HG03196 (cell line): ENCODE data around the gene DCXR.
"Not testable (repeated sequence)": the region's sequence is repeated elsewhere in the genome, so short reads cannot be mapped to it uniquely, and the experiment has no call there.

Experiments used
- ATAC-seq: cut with Tn5 transposase; IDR thresholded peaks from one replicate; pipeline ENCODE4 v1.9.1; 2021; ENCODE audit not compliant: unreplicated experiment

The DCXR gene

GRCh38 chr17:82039695-82040299 lies 2.3 kb upstream of the DCXR start:
- no peak for ATAC-seq

DNA sequence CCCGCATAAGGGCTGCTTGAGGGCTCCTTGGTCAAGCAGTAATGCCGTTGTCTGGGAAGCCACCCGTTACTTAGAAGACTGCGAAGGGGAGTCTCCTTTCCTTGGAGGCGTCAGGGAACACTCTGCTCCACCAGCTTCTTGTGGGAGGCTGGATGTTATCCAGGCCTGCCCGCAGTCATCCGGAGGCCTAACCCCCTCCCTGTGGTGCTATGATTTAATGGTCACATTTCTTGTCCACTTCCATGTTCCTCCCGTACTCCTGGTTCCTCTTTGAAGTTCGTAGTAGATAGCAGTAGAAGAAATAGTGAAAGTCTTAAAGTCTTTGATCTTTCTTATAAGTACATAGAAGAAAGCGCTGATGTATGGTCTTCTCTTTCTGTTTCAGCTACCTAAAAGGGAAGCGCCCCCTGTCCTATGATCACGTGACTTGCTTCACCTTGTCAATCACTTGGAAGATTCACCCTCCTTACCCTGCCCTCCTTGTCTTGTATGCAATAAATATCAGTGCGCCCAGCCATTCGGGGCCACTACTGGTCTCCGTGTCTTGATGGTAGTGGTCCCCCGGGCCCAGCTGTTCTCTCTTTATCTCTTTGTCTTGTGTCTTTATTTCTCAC lies 1.4 kb upstream of the DCXR start:
- ATAC-seq = not testable (repeated sequence)

- no peak for ATAC-seq
These were observed 345 bp upstream of the DCXR start for GRCh38 chr17:82037889-82038195.

- ATAC-seq = no peak
These were observed 834 bp downstream of the DCXR start for GRCh38 chr17:82036634-82037091.

DNA sequence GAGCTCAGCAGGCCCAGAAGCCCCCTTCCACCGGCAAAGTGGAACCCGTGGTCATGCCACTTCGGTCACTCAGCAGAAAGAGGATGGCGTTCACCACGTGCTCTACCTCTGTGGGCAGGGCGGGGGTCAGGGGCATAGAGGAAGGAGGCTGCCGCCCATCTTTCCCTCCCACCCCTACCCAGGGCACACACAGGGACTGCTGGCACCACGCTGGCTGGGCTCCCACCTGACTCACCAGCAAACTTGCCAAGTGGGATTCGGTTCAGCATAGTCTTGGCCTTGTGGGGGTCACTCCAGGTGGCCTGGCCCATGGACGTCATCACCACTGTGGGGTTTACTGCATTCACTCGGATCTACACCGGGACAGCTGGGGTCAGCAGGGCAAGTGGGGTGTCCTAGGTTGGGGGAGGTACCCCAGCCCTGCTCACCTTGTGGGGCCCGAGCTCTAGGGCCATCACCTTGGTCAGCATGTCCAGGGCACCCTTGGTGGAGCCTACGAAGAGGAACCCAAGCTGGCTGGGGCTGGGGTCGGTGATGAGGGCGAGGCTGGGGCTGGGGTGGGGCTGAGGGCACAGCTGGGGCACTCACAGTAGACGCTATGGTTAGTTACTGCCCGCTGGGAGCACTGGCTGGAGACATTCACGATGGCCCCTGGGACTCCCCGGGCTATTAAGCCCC lies 1.4 kb downstream of the DCXR start:
- no peak for ATAC-seq

- ATAC-seq = no peak
These were observed 2.0 kb downstream of the DCXR start for GRCh38 chr17:82035488-82035887.

GRCh38 chr17:82034371-82035011 lies 3.0 kb downstream of the DCXR start:
- no peak for ATAC-seq

DNA sequence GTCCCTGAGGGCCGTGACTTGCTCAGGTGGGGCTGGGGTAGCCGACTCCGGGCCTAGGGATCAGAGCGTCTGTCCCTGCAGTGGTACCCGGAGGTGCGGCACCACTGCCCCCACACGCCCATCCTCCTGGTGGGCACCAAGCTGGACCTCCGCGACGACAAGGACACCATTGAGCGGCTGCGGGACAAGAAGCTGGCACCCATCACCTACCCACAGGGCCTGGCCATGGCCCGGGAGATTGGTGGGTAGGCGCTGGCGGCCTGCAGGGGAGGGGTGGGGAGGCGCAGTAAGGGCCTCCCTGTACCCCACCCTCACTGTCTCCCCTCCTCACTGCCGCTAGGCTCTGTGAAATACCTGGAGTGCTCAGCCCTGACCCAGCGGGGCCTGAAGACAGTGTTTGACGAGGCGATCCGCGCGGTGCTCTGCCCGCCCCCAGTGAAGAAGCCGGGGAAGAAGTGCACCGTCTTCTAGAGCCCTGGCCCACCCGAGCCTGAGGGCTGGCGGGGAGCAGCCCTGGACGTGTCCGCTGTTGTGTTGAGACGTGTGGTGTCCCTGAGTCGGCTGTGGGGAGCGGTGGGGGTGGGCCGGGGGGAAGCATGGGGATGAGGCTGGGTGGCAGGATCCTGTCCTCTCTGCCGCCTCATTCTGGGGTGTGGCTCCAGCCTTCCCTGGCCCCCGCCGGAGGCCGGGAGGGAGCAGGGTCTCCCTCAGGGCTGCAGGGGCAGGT lies 4.0 kb downstream of the DCXR start:
- no peak for ATAC-seq

DNA sequence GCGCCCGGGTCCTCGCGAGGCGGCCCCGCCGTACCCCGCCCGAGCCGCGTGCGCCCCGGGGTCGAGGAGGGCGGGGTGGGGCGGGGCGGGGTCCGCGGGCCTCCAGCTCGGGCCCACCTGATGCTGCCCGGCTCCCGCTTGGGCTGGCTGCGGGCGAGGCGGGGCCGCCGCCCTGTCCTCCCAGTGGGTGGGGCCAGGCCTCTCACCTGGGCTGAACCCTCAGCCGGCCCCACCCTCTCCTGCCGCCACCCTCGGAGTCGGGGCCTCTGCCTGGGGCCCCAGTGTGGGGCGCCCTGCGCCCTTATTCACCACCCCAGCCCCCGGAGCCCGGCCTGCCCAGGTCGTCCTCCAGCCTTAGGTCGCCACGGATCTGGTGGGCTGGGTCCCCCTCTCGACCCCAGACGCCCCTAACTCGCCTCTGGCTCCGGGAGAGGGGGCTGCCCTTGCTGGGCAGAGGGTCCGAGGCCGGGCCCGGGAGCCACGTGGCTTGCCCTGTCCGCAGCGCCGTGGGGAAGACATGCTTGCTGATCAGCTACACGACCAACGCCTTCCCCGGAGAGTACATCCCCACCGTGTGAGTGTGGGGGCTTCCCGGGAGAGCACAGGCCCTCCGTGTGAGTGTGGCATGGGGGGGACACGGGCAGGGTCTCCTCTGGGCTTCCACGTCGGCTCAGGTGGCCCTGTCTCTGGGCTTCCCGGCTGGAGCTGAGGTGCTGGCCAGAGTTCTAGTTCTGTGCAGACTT lies 5.4 kb downstream of the DCXR start:
- no peak for ATAC-seq

DNA sequence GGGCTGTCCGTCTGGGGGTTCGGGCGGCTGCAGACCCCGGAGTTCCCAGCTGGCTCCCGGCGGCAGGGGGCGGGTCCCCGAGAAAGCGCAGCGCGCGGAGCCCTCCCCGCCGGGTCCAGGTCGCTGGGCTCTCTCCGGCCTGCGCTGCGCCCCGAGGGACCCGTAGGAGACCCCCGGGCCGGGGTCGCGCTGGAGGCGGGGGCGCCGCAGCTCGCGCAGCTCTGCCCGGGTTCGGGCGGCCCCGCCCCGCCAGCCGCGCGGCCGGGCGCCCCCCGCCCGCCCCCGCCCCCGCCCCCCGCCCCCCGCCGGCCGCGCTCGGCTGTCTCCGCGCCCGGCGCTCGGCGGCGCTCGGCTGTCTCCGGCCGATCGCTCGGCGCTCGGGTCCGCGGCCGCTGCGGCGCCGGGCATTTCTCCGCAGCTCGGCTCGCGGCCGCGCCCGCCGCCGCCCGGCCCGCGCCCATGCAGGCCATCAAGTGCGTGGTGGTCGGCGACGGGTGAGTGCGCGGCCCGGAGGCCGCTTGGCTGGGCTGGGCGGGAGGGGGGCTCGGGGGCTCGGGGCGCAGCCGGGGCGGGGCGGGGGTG lies 6.1 kb downstream of the DCXR start, which contains the start of gene RAC3:
RAC3 (plus strand) TSS at position 376 of the 582 bp plus-strand sequence; CDS start at position 460, 84 bp downstream.
- no peak for ATAC-seq

- no peak for ATAC-seq
These were observed 6.8 kb downstream of the DCXR start for GRCh38 chr17:82030470-82031302.

DNA sequence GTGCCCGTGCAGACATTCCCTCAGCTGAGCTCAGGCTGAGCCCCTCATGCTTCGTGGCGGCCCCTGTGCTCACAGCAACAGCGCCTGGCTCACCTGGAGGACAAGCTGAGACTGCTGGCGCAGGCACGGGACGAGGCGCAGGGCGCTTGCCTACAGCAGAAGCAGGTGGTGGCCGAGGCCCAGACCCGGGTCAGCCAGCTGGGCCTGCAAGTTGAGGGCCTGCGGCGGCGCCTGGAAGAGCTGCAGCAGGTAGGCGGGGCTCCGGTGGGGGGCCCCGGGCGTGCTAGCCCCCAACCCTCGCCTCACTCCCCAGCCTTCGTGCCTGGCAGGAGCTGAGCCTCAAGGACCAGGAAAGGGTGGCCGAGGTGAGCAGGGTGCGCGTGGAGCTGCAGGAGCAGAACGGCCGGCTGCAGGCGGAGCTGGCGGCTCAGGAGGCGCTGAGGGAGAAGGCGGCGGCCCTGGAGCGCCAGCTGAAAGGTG lies 7.5 kb downstream of the DCXR start:
- no peak for ATAC-seq

GRCh38 chr17:82029391-82029790 lies 8.1 kb downstream of the DCXR start:
- ATAC-seq = no peak

GRCh38 chr17:82028966-82029365 lies 8.5 kb downstream of the DCXR start:
- no peak for ATAC-seq

GRCh38 chr17:82028246-82028645 lies 9.3 kb downstream of the DCXR start:
- no peak for ATAC-seq

GRCh38 chr17:82025401-82026107 lies 11.9 kb downstream of the DCXR start:
- no peak for ATAC-seq

GRCh38 chr17:82024859-82025258 lies 12.6 kb downstream of the DCXR start:
- no peak for ATAC-seq

DNA sequence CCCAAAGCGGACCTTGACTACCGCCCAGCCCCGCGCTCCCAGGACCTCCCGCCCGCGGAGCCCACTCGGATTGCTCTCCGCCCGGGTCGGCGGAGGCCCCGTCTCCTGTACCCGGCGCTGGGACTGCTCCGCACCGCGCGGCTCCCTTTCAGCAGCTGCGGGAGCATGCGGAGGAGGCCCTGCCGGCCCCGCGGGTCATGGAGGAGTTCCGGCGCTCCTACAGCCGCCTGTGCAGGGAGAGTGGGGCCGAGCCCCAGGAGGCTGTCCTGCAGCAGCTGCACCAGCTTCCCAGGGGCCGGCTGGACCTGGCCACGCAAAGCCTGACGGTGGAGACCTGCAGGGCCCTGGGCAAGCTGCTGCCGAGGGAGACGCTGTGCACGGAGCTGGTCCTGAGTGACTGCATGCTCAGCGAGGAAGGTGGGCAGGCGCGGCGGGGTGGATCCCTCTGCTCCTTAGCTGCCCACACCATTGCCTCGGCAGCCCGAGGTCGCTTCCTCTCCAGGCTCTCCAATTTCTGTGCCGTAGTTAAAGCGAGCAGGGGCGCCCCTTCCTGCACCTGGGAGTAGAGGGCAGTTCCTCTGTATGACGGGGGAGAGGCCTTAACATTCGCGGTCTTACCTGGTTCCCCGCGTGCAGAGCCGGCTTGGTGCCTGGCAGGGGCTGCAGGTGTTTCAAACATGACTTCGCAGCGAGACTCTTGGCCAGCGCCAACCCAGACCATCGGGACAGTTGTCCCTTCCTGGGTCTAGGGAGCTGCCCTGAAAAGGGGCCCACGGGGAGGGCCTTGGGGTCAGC lies 13.9 kb downstream of the DCXR start:
- peak; percentile 0 for ATAC-seq
